HEK293 (cell line): ENCODE data around the gene MICAL3.

ENCODE experiments used
- ATF2 ChIP-seq: fragments of 450-650 bp; formaldehyde crosslinking; IDR thresholded peaks from 2 replicates; pipeline ENCODE4 v1.5.1; 2016; ENCODE audit warnings: missing biosample characterization, missing genetic modification characterization, low read depth
- EGR2 ChIP-seq: fragments of 450-650 bp; formaldehyde crosslinking; IDR thresholded peaks from 2 replicates; pipeline ENCODE4 v1.5.1; 2016; ENCODE audit warnings: low read depth, missing biosample characterization, missing genetic modification characterization
- GLI4 ChIP-seq: fragments of 450-650 bp; formaldehyde crosslinking; IDR thresholded peaks from 2 replicates; pipeline ENCODE4 v1.5.1; 2016; ENCODE audit warnings: missing biosample characterization, missing genetic modification characterization
- GLIS2 ChIP-seq: fragments of 450-650 bp; formaldehyde crosslinking; IDR thresholded peaks from 2 replicates; pipeline ENCODE4 v1.5.1; 2016; ENCODE audit warnings: missing biosample characterization, missing genetic modification characterization
- IKZF3 ChIP-seq: fragments of 450-650 bp; IDR thresholded peaks from 2 replicates; pipeline ENCODE4 v1.5.0; 2018; ENCODE audit warnings: missing biosample characterization, mild to moderate bottlenecking, missing genetic modification characterization, moderate library complexity
- KLF1 ChIP-seq: fragments of 450-650 bp; formaldehyde crosslinking; IDR thresholded peaks from 2 replicates; pipeline ENCODE4 v1.5.1; 2016; ENCODE audit warnings: missing biosample characterization, missing genetic modification characterization
- KLF8 ChIP-seq: fragments of 450-650 bp; formaldehyde crosslinking; IDR thresholded peaks from 2 replicates; pipeline ENCODE4 v1.5.1; 2016; ENCODE audit warnings: missing biosample characterization, missing genetic modification characterization
- KLF9 ChIP-seq: fragments of 450-650 bp; formaldehyde crosslinking; IDR thresholded peaks from 2 replicates; pipeline ENCODE4 v1.5.1; 2016; ENCODE audit warnings: missing biosample characterization, missing genetic modification characterization, low read depth
- TRIM28 ChIP-seq: IDR thresholded peaks from 2 replicates; pipeline ENCODE4 v1.6.1; 2011; ENCODE audit warnings: low read length, control low read depth, borderline replicate concordance
- TSHZ1 ChIP-seq: fragments of 450-650 bp; formaldehyde crosslinking; IDR thresholded peaks from 2 replicates; pipeline ENCODE4 v1.5.1; 2016; ENCODE audit warnings: missing biosample characterization, missing genetic modification characterization, borderline replicate concordance
- ZBTB20 ChIP-seq: fragments of 450-650 bp; formaldehyde crosslinking; IDR thresholded peaks from 2 replicates; pipeline ENCODE4 v1.5.1; 2016; ENCODE audit warnings: missing biosample characterization, missing genetic modification characterization
- ZBTB8A ChIP-seq: fragments of 450-650 bp; formaldehyde crosslinking; IDR thresholded peaks from 2 replicates; pipeline ENCODE4 v1.5.1; 2016; ENCODE audit warnings: missing biosample characterization, missing genetic modification characterization
- ZFHX2 ChIP-seq: fragments of 450-650 bp; formaldehyde crosslinking; conservative IDR thresholded peaks from 2 replicates; pipeline ENCODE4 v1.5.1; 2016; ENCODE audit warnings: missing biosample characterization, missing genetic modification characterization
- ZNF10 ChIP-seq: fragments of 450-650 bp; formaldehyde crosslinking; IDR thresholded peaks from 2 replicates; pipeline ENCODE4 v1.5.1; 2017; ENCODE audit warnings: missing biosample characterization, missing genetic modification characterization
- ZNF2 ChIP-seq: fragments of 450-650 bp; formaldehyde crosslinking; IDR thresholded peaks from 2 replicates; pipeline ENCODE4 v1.5.1; 2016; ENCODE audit warnings: missing biosample characterization, missing genetic modification characterization
- ZNF394 ChIP-seq: fragments of 450-650 bp; formaldehyde crosslinking; IDR thresholded peaks from 2 replicates; pipeline ENCODE4 v1.5.1; 2016; ENCODE audit warnings: missing biosample characterization, missing genetic modification characterization, mild to moderate bottlenecking, moderate library complexity, borderline replicate concordance
- ZNF426 ChIP-seq: fragments of 450-650 bp; formaldehyde crosslinking; IDR thresholded peaks from 2 replicates; pipeline ENCODE4 v1.5.1; 2017; ENCODE audit warnings: missing biosample characterization, missing genetic modification characterization, mild to moderate bottlenecking, inconsistent platforms, moderate library complexity
- ZNF843 ChIP-seq: fragments of 450-650 bp; formaldehyde crosslinking; IDR thresholded peaks from 2 replicates; pipeline ENCODE4 v1.5.1; 2016; ENCODE audit warnings: missing biosample characterization, missing genetic modification characterization
- TF ChIP-seq, protein P1 (sequence below): fragments of 450-650 bp; formaldehyde crosslinking; IDR thresholded peaks from 2 replicates; pipeline ENCODE4 v1.5.1; 2016; ENCODE audit warnings: missing biosample characterization, missing genetic modification characterization
- TF ChIP-seq, protein P2 (sequence below): fragments of 450-650 bp; formaldehyde crosslinking; IDR thresholded peaks from 2 replicates; pipeline ENCODE4 v1.5.1; 2016; ENCODE audit warnings: missing biosample characterization, missing genetic modification characterization

MICAL3 gene

GRCh38 chr22:17965538-17966402, 58.6 kb downstream of the MICAL3 start (continued):
- TF ChIP-seq TSHZ1 (no peak), ZBTB8A (tag by site-specific recombination) (no peak), GLIS2 (peak; percentile 25; the same call in 1 of the 2 replicates), EGR2 (peak; percentile 80), ZNF394 (tag by site-specific recombination) (no peak), KLF8 (tag by site-specific recombination) (no peak), ZNF426 (tag by site-specific recombination) (no peak), KLF9 (no peak), ZFHX2 (tag by site-specific recombination) (peak; percentile 65), TRIM28 (no peak), ZNF10 (tag by site-specific recombination) (no peak), GLI4 (tag by site-specific recombination) (no peak), KLF1 (tag by site-specific recombination) (peak; percentile 41; the same call in 1 of the 2 replicates), ZNF843 (tag by site-specific recombination) (no peak), ZBTB20 (tag by site-specific recombination) (no peak), IKZF3 (tag by site-specific recombination) (no peak), ATF2 (tag by site-specific recombination) (no peak), ZNF2 (tag by site-specific recombination) (no peak)
- TF ChIP-seq, protein P1, sequence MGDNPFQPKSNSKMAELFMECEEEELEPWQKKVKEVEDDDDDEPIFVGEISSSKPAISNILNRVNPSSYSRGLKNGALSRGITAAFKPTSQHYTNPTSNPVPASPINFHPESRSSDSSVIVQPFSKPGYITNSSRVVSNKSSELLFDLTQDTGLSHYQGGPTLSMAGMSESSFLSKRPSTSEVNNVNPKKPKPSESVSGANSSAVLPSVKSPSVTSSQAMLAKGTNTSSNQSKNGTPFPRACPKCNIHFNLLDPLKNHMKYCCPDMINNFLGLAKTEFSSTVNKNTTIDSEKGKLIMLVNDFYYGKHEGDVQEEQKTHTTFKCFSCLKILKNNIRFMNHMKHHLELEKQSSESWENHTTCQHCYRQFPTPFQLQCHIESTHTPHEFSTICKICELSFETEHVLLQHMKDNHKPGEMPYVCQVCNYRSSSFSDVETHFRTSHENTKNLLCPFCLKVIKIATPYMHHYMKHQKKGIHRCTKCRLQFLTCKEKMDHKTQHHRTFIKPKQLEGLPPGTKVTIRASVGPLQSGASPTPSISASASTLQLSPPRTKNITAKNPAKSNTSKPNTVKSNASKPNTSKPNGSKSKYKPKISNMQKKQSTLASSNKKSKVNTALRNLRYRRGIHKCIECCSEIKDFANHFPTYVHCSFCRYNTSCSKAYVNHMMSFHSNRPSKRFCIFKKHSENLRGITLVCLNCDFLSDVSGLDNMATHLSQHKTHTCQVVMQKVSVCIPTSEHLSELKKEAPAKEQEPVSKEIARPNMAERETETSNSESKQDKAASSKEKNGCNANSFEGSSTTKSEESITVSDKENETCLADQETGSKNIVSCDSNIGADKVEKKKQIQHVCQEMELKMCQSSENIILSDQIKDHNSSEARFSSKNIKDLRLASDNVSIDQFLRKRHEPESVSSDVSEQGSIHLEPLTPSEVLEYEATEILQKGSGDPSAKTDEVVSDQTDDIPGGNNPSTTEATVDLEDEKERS = no peak
- TF ChIP-seq, protein P2, sequence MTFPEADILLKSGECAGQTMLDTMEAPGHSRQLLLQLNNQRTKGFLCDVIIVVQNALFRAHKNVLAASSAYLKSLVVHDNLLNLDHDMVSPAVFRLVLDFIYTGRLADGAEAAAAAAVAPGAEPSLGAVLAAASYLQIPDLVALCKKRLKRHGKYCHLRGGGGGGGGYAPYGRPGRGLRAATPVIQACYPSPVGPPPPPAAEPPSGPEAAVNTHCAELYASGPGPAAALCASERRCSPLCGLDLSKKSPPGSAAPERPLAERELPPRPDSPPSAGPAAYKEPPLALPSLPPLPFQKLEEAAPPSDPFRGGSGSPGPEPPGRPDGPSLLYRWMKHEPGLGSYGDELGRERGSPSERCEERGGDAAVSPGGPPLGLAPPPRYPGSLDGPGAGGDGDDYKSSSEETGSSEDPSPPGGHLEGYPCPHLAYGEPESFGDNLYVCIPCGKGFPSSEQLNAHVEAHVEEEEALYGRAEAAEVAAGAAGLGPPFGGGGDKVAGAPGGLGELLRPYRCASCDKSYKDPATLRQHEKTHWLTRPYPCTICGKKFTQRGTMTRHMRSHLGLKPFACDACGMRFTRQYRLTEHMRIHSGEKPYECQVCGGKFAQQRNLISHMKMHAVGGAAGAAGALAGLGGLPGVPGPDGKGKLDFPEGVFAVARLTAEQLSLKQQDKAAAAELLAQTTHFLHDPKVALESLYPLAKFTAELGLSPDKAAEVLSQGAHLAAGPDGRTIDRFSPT (tag by site-specific recombination) = peak; percentile 36; the same call in 1 of the 2 replicates
